IMR-90 (cell line): ENCODE measurements around the gene ZSCAN12. TPM values are rescaled to one million over a fixed set of nuclear protein-coding genes. Genes with fewer than 3 reads are reported as not detected.

Experiments
- ATAC-seq: fragments of 200-7000 bp; cut with Tn5 transposase; 2 replicates; pipeline ENCODE4 v1.9.1; 2020; ENCODE audit warnings: low read depth, mild to moderate bottlenecking, moderate library complexity
- BruUV-seq: library from RNA; stranded (reverse); fragments of 400-500 nt; replicated peaks from 2 replicates; lab custom pipeline; 2021; lab: Mats Ljungman, UMichigan
- CTCF ChIA-PET: fragments of 300-600 bp; formaldehyde crosslinking; extraction: SDS; loops from one replicate; lab custom pipeline; 2021; ENCODE audit warnings: antibody characterized with exemption; lab: Yijun Ruan, JAX
- POLR2A ChIA-PET: fragments of 300-600 bp; sonication (Branson Sonifier 250); formaldehyde crosslinking; loops from one replicate; lab custom pipeline; 2022; ENCODE audit warnings: antibody characterized with exemption; ENCODE audit not compliant: unreplicated experiment; lab: Charles Lee
- DNase-seq: peaks from one replicate; pipeline ENCODE4 v3.0.0; 2013
- H2AFZ ChIP-seq: replicated peaks from 2 replicates; pipeline ENCODE3; 2013; ENCODE audit warnings: low read length, mild to moderate bottlenecking; ENCODE audit not compliant: poor library complexity
- H2AK5ac ChIP-seq: 2 replicates; pipeline ENCODE4 v1.6.1; 2013; ENCODE audit warnings: low read depth, low read length, inconsistent platforms
- H2AK9ac ChIP-seq: replicated peaks from 2 replicates; pipeline ENCODE3; 2013; ENCODE audit warnings: mild to moderate bottlenecking, low read depth, low read length, moderate library complexity; ENCODE audit not compliant: poor library complexity
- H2BK120ac ChIP-seq: 2 replicates; pipeline ENCODE4 v1.6.1; 2013; ENCODE audit warnings: low read depth, low read length, inconsistent platforms
- H2BK15ac ChIP-seq: 3 replicates; pipeline ENCODE4 v1.6.1; 2013; ENCODE audit warnings: low read depth, low read length, inconsistent platforms
- H2BK20ac ChIP-seq: 2 replicates; pipeline ENCODE4 v1.6.1; 2013; ENCODE audit warnings: low read depth, mild to moderate bottlenecking, inconsistent platforms, low read length, moderate library complexity
- H2BK5ac ChIP-seq: 2 replicates; pipeline ENCODE4 v1.6.1; 2013; ENCODE audit warnings: mild to moderate bottlenecking, low read depth, low read length, inconsistent platforms; ENCODE audit not compliant: poor library complexity, severe bottlenecking
- H3K14ac ChIP-seq: replicated peaks from 2 replicates; pipeline ENCODE4 v1.6.1; 2013; ENCODE audit warnings: low read depth, low read length, inconsistent platforms
- H3K18ac ChIP-seq: 2 replicates; pipeline ENCODE4 v1.6.1; 2013; ENCODE audit warnings: low read depth, low read length, control low read depth
- H3K23ac ChIP-seq: 2 replicates; pipeline ENCODE4 v1.6.1; 2013; ENCODE audit warnings: low read depth, low read length, inconsistent platforms
- H3K27ac ChIP-seq: 2 replicates; pipeline ENCODE4 v1.5.1; 2013; ENCODE audit warnings: mild to moderate bottlenecking, control low read depth, low read length; ENCODE audit not compliant: insufficient read depth
- H3K27me3 ChIP-seq: 2 replicates; pipeline ENCODE4 v1.6.1; 2013; ENCODE audit warnings: low read length; ENCODE audit not compliant: control insufficient read depth, insufficient read depth
- H3K36me3 ChIP-seq: 2 replicates; pipeline ENCODE4 v1.6.1; 2013; ENCODE audit warnings: low read length, mixed read lengths; ENCODE audit not compliant: control insufficient read depth, insufficient read depth
- H3K4ac ChIP-seq: 2 replicates; pipeline ENCODE4 v1.6.1; 2013; ENCODE audit warnings: low read depth, low read length, inconsistent platforms
- H3K4me1 ChIP-seq: 2 replicates; pipeline ENCODE4 v1.6.1; 2013; ENCODE audit warnings: low read length, mixed read lengths; ENCODE audit not compliant: control insufficient read depth, insufficient read depth
- H3K4me2 ChIP-seq: 2 replicates; pipeline ENCODE4 v1.6.1; 2013; ENCODE audit warnings: low read depth, mild to moderate bottlenecking, control low read depth, low read length, moderate library complexity
- H3K4me3 ChIP-seq: 2 replicates; pipeline ENCODE4 v1.5.1; 2013; ENCODE audit warnings: low read depth, mild to moderate bottlenecking, control low read depth, low read length, moderate library complexity; ENCODE audit not compliant: insufficient read depth
- H3K56ac ChIP-seq: 2 replicates; pipeline ENCODE4 v1.6.1; 2013; ENCODE audit warnings: low read length, inconsistent platforms; ENCODE audit not compliant: insufficient read depth; ENCODE audit errors: extremely low read depth
- H3K79me1 ChIP-seq, 2 experiments: 2 replicates each; pipeline ENCODE4 v1.6.1; 2013; ENCODE audit warnings: low read length in 2 of 2, inconsistent platforms in 1 of 2, low read depth in 1 of 2
- H3K9ac ChIP-seq: 2 replicates; pipeline ENCODE4 v1.6.1; 2013; ENCODE audit warnings: low read depth, low read length, control low read depth
- H3K9me1 ChIP-seq: 2 replicates; pipeline ENCODE4 v1.6.1; 2013; ENCODE audit warnings: low read length, inconsistent platforms; ENCODE audit not compliant: insufficient read depth
- H3K9me3 ChIP-seq: 2 replicates; pipeline ENCODE4 v1.6.1; 2013; ENCODE audit warnings: low read length; ENCODE audit not compliant: control insufficient read depth, insufficient read depth
- H4K20me1 ChIP-seq: 2 replicates; pipeline ENCODE4 v1.6.1; 2013; ENCODE audit warnings: low read length, inconsistent platforms; ENCODE audit not compliant: insufficient read depth
- H4K5ac ChIP-seq: 2 replicates; pipeline ENCODE4 v1.6.1; 2013; ENCODE audit warnings: mild to moderate bottlenecking, low read depth, low read length, control low read depth
- H4K8ac ChIP-seq, 2 experiments: 2 replicates each; pipeline ENCODE4 v1.6.1; 2013; ENCODE audit warnings: low read depth in 2 of 2, low read length in 2 of 2, control low read depth in 1 of 2, inconsistent platforms in 1 of 2
- H4K91ac ChIP-seq: 2 replicates; pipeline ENCODE4 v1.6.1; 2013; ENCODE audit warnings: low read depth, low read length, inconsistent platforms; ENCODE audit not compliant: insufficient read depth
- BHLHE40 ChIP-seq: fragments of 150-350 bp; IDR thresholded peaks from 2 replicates; pipeline ENCODE4 v1.6.1; 2016; ENCODE audit warnings: mild to moderate bottlenecking, low read depth, low read length
- CEBPB ChIP-seq: IDR thresholded peaks from 2 replicates; pipeline ENCODE4 v1.6.1; 2012; ENCODE audit warnings: low read depth, low read length, improper control_type of control experiment
- CHD1 ChIP-seq: IDR thresholded peaks from 2 replicates; pipeline ENCODE4 v1.6.1; 2012; ENCODE audit warnings: low read depth, low read length, improper control_type of control experiment
- FOS ChIP-seq: fragments of 150-350 bp; IDR thresholded peaks from 2 replicates; pipeline ENCODE4 v1.6.1; 2016; ENCODE audit warnings: low read depth, low read length
- MAFK ChIP-seq: IDR thresholded peaks from 2 replicates; pipeline ENCODE4 v1.6.1; 2012; ENCODE audit warnings: low read depth, low read length, improper control_type of control experiment
- MAZ ChIP-seq: IDR thresholded peaks from 2 replicates; pipeline ENCODE4 v1.6.1; 2012; ENCODE audit warnings: low read depth, mild to moderate bottlenecking, low read length, improper control_type of control experiment, moderate library complexity, borderline replicate concordance
- MXI1 ChIP-seq: IDR thresholded peaks from 2 replicates; pipeline ENCODE4 v1.6.1; 2012; ENCODE audit warnings: low read depth, mild to moderate bottlenecking, low read length, moderate library complexity, borderline replicate concordance
- NFE2L2 ChIP-seq: fragments of 150-350 bp; IDR thresholded peaks from 2 replicates; pipeline ENCODE4 v1.6.1; 2016; ENCODE audit warnings: low read depth, mild to moderate bottlenecking, low read length
- POLR2A ChIP-seq: IDR thresholded peaks from 2 replicates; pipeline ENCODE4 v1.6.1; 2012; ENCODE audit warnings: mild to moderate bottlenecking, low read depth, low read length
- RAD21 ChIP-seq: IDR thresholded peaks from 2 replicates; pipeline ENCODE4 v1.6.1; 2012; ENCODE audit warnings: low read length, improper control_type of control experiment
- RCOR1 ChIP-seq: IDR thresholded peaks from 2 replicates; pipeline ENCODE4 v1.6.1; 2012; ENCODE audit warnings: mild to moderate bottlenecking, low read length, improper control_type of control experiment; ENCODE audit not compliant: insufficient replicate concordance
- RFX5 ChIP-seq: IDR thresholded peaks from 2 replicates; pipeline ENCODE4 v1.8.0; 2012; ENCODE audit warnings: low read depth, mild to moderate bottlenecking, low read length, moderate library complexity
- USF2 ChIP-seq: fragments of 150-350 bp; IDR thresholded peaks from 2 replicates; pipeline ENCODE4 v1.6.1; 2017; ENCODE audit warnings: mild to moderate bottlenecking, antibody characterized with exemption, low read length, low read depth
- dilution Hi-C: fragments of 300-500 bp; cut with HindIII; formaldehyde crosslinking; loops from one replicate; pipeline ENCODE4 v1.14.3; 2018; ENCODE audit warnings: low sequenced_read_pairs; ENCODE audit not compliant: unreplicated experiment
- in situ Hi-C: fragments of 300-500 bp; cut with MboI; formaldehyde crosslinking; loops from 3 replicates; pipeline ENCODE4 v1.14.3; 2019; ENCODE audit warnings: low sequenced_read_pairs, inconsistent platforms, mixed read lengths
- intact Hi-C: fragments of 100-400 bp; cut with micrococcal nuclease; formaldehyde crosslinking; loops from 2 replicates; pipeline ENCODE4 v1.10.0; 2022
- polyA plus RNA-seq, 3 experiments: library from polyadenylated mRNA; depleted of rRNA; stranded (reverse); fragments of >200 nt; gene quantifications; 2 replicates each; pipeline ENCODE4 v1.2.3, GENCODE V29; 2012; ENCODE audit warnings: low replicate concordance in 1 of 3
- total RNA-seq: library from RNA; depleted of rRNA; stranded (reverse); fragments of >200 nt; gene quantifications from 2 replicates; pipeline ENCODE4 v1.2.3, GENCODE V29; 2012
- TF ChIP-seq, protein P1 (sequence below): fragments of 150-350 bp; IDR thresholded peaks from 2 replicates; pipeline ENCODE4 v1.6.1; 2016; ENCODE audit warnings: low read depth, mild to moderate bottlenecking, low read length, moderate library complexity, borderline replicate concordance
- TF ChIP-seq, protein P2 (sequence below): conservative IDR thresholded peaks from 2 replicates; pipeline ENCODE4 v1.5.1; 2012; ENCODE audit warnings: mild to moderate bottlenecking, low read depth, low read length, improper control_type of control experiment

Gene ZSCAN12
- total and polyA plus RNA-seq, 2 of the 4 experiments (the other 2 are of a cell fraction) = 2.0 to 6.5 TPM

DNA sequence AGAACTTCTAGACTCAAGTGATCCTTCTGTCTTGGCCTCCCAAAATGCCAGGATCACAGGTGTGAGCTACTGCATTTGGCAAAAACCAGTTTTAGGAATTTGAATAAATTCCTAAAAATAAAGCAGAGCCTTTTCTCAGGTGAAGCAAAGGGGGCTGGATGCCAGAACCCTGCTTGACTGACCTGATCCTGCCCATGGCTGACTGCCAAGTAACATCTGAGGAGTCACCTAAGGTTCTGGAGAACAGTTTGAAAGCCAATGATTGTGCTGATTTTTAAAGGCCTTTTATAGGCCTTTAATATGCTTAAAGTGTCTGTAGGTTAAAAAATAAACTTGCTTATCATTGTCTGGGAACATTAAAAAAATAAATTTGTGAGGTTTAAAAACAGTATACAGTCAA lies 14.1 kb upstream of the ZSCAN12 start:
- no peak overlapping the region for H3K18ac ChIP-seq
- intact Hi-C loops (no loop called here), in situ Hi-C loops (no loop called here), dilution Hi-C loops (no loop called here)
- H2AFZ ChIP-seq = no peak overlapping the region
- no peak overlapping the region for H2BK20ac ChIP-seq
- no peaks in the 10 kb centered on the region for H3K36me3 ChIP-seq
- no peaks in the 10 kb centered on the region for H3K9me3 ChIP-seq
- no peaks in the 10 kb centered on the region; the same call in 1 of the 2 replicates for H3K27me3 ChIP-seq
- H4K5ac ChIP-seq = no peak overlapping the region
- H3K4me1 ChIP-seq = no peaks in the 10 kb centered on the region
- TF ChIP-seq MXI1 (no peak), NFE2L2 (no peak), FOS (no peak), BHLHE40 (no peak), RAD21 (no peak), CHD1 (no peak), POLR2A (no peak), RCOR1 (no peak), RFX5 (no peak), MAFK (no peak), USF2 (no peak), MAZ (no peak), CEBPB (no peak)
- TF ChIP-seq, protein P1, sequence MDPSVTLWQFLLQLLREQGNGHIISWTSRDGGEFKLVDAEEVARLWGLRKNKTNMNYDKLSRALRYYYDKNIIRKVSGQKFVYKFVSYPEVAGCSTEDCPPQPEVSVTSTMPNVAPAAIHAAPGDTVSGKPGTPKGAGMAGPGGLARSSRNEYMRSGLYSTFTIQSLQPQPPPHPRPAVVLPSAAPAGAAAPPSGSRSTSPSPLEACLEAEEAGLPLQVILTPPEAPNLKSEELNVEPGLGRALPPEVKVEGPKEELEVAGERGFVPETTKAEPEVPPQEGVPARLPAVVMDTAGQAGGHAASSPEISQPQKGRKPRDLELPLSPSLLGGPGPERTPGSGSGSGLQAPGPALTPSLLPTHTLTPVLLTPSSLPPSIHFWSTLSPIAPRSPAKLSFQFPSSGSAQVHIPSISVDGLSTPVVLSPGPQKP = no peak
- TF ChIP-seq, protein P2, sequence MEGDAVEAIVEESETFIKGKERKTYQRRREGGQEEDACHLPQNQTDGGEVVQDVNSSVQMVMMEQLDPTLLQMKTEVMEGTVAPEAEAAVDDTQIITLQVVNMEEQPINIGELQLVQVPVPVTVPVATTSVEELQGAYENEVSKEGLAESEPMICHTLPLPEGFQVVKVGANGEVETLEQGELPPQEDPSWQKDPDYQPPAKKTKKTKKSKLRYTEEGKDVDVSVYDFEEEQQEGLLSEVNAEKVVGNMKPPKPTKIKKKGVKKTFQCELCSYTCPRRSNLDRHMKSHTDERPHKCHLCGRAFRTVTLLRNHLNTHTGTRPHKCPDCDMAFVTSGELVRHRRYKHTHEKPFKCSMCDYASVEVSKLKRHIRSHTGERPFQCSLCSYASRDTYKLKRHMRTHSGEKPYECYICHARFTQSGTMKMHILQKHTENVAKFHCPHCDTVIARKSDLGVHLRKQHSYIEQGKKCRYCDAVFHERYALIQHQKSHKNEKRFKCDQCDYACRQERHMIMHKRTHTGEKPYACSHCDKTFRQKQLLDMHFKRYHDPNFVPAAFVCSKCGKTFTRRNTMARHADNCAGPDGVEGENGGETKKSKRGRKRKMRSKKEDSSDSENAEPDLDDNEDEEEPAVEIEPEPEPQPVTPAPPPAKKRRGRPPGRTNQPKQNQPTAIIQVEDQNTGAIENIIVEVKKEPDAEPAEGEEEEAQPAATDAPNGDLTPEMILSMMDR = no peak
- H3K9me1 ChIP-seq = no peaks in the 10 kb centered on the region
- no peak overlapping the region for H3K23ac ChIP-seq
- no peak overlapping the region for H3K4me3 ChIP-seq
- no TSS peak for BruUV-seq
- H4K20me1 ChIP-seq = no peaks in the 10 kb centered on the region
- H3K9ac ChIP-seq = no peak overlapping the region
- H2BK120ac ChIP-seq = no peak overlapping the region
- no peak overlapping the region for H3K4ac ChIP-seq
- no peak overlapping the region for H4K8ac ChIP-seq
- DNase-seq (no peak), ATAC-seq (no peak)
- no peak overlapping the region for H3K27ac ChIP-seq
- H3K79me1 ChIP-seq = no peaks in the 10 kb centered on the region
- H3K4me2 ChIP-seq = no peak overlapping the region
- no peak overlapping the region for H2BK15ac ChIP-seq
- CTCF ChIA-PET = no interaction called here
- no peak overlapping the region for H2AK9ac ChIP-seq
- H3K14ac ChIP-seq = no peak overlapping the region
- no peak overlapping the region for H4K91ac ChIP-seq
- H3K56ac ChIP-seq = no peak overlapping the region
- H2BK5ac ChIP-seq = no peak overlapping the region
- no peak overlapping the region for H2AK5ac ChIP-seq
- POLR2A ChIA-PET = no interaction called here
